GM12801 (cell line): ENCODE results near the gene CIC.

Source experiments
- TF ChIP-seq, protein P1 (sequence below): IDR thresholded peaks from one replicate; pipeline ENCODE4 v1.5.1; 2011; ENCODE audit warnings: control low read depth; ENCODE audit not compliant: insufficient read length; ENCODE audit errors: extremely low read depth

Gene CIC

GRCh38 chr19:42322305-42322704 lies 53.3 kb downstream of the CIC start:
- TF ChIP-seq, protein P1, sequence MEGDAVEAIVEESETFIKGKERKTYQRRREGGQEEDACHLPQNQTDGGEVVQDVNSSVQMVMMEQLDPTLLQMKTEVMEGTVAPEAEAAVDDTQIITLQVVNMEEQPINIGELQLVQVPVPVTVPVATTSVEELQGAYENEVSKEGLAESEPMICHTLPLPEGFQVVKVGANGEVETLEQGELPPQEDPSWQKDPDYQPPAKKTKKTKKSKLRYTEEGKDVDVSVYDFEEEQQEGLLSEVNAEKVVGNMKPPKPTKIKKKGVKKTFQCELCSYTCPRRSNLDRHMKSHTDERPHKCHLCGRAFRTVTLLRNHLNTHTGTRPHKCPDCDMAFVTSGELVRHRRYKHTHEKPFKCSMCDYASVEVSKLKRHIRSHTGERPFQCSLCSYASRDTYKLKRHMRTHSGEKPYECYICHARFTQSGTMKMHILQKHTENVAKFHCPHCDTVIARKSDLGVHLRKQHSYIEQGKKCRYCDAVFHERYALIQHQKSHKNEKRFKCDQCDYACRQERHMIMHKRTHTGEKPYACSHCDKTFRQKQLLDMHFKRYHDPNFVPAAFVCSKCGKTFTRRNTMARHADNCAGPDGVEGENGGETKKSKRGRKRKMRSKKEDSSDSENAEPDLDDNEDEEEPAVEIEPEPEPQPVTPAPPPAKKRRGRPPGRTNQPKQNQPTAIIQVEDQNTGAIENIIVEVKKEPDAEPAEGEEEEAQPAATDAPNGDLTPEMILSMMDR: no peak

DNA sequence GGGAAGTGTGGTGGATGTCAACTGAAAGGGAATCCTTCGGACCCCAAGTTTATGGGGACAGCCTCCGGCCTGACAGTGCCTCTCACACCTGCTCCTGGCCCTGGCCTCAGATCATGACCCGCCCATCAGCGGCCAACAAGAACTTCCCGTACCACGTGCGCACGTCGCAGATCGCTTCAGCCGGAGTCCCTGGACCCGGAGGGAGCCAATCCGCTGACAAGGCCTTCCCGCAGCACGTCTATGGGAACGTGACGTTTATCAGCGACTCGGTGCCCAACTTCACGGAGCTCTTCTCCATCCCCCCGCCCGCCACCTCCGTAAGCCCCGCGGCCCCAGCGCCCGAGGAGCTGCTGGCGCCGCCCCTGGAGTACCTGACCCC lies 54.4 kb downstream of the CIC start:
- TF ChIP-seq, protein P1: no peak

DNA sequence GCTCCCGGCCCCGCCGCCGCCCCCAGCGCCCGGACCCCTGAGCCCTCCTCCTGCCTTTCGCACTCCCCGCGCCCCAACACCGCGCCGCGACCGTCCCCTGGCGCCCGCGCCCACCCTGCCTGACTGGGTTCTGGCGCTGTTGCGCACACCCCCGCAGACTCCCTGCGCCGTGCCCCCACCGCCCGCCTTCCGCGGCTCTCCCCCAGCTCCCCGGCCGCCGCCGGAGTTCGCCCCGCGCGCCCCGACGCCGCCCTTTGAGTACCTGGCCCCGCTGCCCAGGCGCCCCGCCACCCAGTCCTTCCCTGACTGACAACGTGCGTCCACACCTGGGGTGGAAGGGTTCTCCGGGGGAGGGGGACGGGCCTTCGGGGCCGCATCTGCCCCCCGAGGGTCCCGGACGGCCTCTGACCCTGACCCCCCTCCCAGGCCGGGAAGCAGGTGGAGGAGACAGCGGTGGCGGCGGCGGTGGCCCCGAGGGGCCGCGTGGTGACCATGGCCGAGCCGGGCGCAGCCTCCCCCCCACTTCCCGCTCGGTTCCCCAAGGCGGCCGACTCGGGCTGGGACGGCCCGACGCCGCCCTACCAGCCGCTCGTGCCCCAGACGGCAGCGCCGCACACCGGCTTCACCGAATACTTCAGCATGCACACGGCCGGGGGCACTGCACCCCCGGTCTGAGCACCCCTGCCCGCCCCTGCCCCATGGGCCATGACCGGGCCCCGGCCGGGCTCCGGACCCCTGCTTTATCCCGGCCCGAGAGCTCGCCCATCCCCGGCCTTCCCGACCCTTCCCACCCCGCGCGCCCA lies 55.0 kb downstream of the CIC start:
- TF ChIP-seq, protein P1: no peak

- TF ChIP-seq, protein P1: peak; percentile 92
Measured at GRCh38 chr19:42324655-42325307, 55.7 kb downstream of the CIC start.

DNA sequence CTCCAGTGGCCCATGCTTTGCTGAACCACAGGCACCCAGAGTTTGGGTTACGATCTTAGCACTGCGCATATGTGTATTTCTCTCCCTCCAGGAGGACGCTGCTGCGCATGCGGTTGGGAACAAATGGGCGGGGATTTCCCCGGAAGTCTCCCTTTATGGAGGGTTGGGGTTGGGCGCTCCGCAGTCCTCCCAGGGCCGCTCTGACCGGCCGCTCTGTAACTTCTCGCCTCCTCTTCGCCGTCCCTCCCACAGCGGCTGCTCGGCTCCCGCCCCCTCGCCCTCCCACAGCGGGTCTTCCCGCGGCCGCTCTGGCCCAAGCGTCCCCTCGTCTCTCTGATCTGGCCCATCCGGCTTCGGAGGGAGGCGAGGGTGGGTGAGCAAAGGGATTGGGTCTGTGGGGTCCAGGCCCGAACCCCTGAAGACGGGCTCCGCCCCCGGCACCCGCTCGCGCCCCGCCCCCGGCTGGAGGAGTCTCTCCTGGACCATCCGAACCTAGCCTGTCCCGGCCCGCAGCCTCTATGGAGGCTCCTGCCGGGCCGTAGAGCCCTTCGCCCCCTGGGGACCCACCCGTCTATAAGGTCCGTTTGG lies 56.4 kb downstream of the CIC start, which contains the start of gene MEGF8:
Gene MEGF8 (plus strand): TSS at position 328 of the 588 bp plus-strand sequence. CDS start 609 bp downstream, outside the sequence.
- TF ChIP-seq, protein P1: no peak

GRCh38 chr19:42325896-42326771 lies 57.1 kb downstream of the CIC start:
- TF ChIP-seq, protein P1: no peak
